Esophagus squamous epithelium (tissue), 5 donors: ENCODE measurements around the gene SHANK2. TPM values are rescaled to one million over a fixed set of nuclear protein-coding genes. Genes with fewer than 3 reads are reported as not detected.
A peak's percentile ranks its signal among the peaks of the same experiment; 100 is the strongest.

Source experiments
- DNase-seq: peaks from one replicate; lab custom pipeline; 2025; lab: John Stamatoyannopoulos, UW
- H3K27ac ChIP-seq, 4 donors: fragments of 200-600 bp; sonication (generic); one replicate each; pipeline ENCODE4 v1.5.1; 2016 to 2019; ENCODE audit warnings: mild to moderate bottlenecking in 1 of 4
- H3K27me3 ChIP-seq, 4 donors: fragments of 200-600 bp; sonication (generic); 1 replicate in 3 of 4; 2 replicates in 1 of 4; pipeline versions ENCODE4 v1.5.1 to v1.6.0; 2017 to 2021; ENCODE audit warnings: antibody characterized with exemption in 1 of 4
- H3K36me3 ChIP-seq, 3 donors: fragments of 200-600 bp; sonication (generic); one replicate each; pipeline ENCODE4 v1.5.1; 2016 to 2019
- H3K4me1 ChIP-seq, 3 donors: fragments of 200-600 bp; sonication (generic); one replicate each; pipeline ENCODE4 v1.5.1; 2017 to 2019
- H3K4me3 ChIP-seq, 4 donors: fragments of 200-600 bp; sonication (generic); 1 replicate in 3 of 4; 2 replicates in 1 of 4; pipeline ENCODE4 v1.5.1; 2016 to 2019; ENCODE audit warnings: mild to moderate bottlenecking in 2 of 4, moderate library complexity in 1 of 4
- H3K9me3 ChIP-seq, 3 donors: fragments of 200-600 bp; sonication (generic); one replicate each; pipeline ENCODE4 v1.5.1; 2016 to 2019
- POLR2A ChIP-seq, 4 donors: fragments of 450-650 bp; IDR thresholded peaks; one replicate each; pipeline ENCODE4 v1.6.1; 2017; ENCODE audit warnings: antibody characterized with exemption in 4 of 4, mild to moderate bottlenecking in 4 of 4, moderate library complexity in 3 of 4
- WGBS, 2 donors: methylation state at CpG; one replicate each; pipeline ENCODE4 v1.1.5; 2018; 5-methylcytosine and 5-hydroxymethylcytosine counted together
- intact Hi-C: fragments of 100-400 bp; cut with DNase I; formaldehyde crosslinking; loops from one replicate; pipeline ENCODE4 v1.15.0; 2022
- total RNA-seq, 4 donors: library from RNA; depleted of rRNA; stranded (reverse); fragments of >200 nt; gene quantifications; one replicate each; pipeline ENCODE4 v1.1.0, GENCODE V29; 2016
- TF ChIP-seq, protein P1 (sequence below), 6 experiments: fragments of 450-650 bp in 4 of 6; fragments of 200-600 bp in 2 of 6; sonication (generic) in 2 of 6; IDR thresholded peaks; one replicate each; pipeline ENCODE4 v1.5.1; 2016 to 2019; ENCODE audit warnings: antibody characterized with exemption in 6 of 6, mild to moderate bottlenecking in 4 of 6, moderate library complexity in 4 of 6
- donor health status: DM: yes; HTN: yes; CAD: no.

The SHANK2 gene
- total RNA-seq, 4 donors from 2014 or later = 2.5 to 12.6 (median 4.8) TPM

DNA sequence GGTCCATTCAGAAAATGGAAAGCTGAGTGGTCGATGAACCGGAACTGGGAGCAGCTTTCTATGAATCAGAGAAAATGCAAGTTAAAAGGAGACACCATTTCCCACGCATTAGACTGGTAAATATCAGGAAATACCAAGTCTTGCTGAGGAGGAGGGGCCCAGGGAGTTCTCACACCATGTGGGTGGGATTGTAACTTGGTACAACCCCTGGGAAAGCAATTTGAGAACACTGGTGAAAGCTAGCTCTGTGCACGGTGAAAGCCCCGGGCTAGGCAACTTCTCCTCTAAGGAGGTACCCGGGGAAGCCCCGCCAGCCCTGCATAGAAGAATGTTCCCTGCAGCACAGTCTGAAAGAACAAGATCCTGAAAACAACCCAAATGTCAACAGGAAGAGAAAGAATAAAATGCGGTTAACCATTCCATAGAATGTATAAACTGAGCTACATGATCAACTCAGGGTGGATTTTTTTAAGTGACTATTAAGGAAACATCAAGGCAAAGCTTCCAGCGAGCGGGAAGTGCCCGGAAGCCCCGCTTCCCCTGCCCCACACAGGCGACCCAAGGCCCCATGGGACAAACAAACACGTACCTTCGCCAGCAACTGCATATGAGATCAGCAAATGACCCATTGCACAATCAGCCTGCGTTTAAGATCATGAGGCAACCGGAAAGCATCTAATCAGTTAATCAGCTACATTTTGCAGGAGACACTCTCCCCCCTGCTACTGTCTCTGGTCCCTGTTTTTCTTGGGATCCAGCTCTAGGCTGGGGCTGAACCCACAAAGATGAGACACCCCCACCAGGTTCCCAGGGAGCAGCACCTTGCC lies 11.3 kb downstream of the SHANK2 start:
- no peak for TF ChIP-seq POLR2A (IDR thresholded peaks at IDR 0.05)
- TF ChIP-seq, protein P1, sequence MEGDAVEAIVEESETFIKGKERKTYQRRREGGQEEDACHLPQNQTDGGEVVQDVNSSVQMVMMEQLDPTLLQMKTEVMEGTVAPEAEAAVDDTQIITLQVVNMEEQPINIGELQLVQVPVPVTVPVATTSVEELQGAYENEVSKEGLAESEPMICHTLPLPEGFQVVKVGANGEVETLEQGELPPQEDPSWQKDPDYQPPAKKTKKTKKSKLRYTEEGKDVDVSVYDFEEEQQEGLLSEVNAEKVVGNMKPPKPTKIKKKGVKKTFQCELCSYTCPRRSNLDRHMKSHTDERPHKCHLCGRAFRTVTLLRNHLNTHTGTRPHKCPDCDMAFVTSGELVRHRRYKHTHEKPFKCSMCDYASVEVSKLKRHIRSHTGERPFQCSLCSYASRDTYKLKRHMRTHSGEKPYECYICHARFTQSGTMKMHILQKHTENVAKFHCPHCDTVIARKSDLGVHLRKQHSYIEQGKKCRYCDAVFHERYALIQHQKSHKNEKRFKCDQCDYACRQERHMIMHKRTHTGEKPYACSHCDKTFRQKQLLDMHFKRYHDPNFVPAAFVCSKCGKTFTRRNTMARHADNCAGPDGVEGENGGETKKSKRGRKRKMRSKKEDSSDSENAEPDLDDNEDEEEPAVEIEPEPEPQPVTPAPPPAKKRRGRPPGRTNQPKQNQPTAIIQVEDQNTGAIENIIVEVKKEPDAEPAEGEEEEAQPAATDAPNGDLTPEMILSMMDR (IDR thresholded peaks at IDR 0.05) = no peak
- H3K9me3 ChIP-seq = no peaks in the 10 kb centered on the region
- WGBS, 2 donors = 22 to 29% methylated on average over 17 of the region's 17 CpGs
- peak overlapping the region in 1 of 4 donors; percentile 14 for H3K4me3 ChIP-seq
- H3K36me3 ChIP-seq = no peaks in the 10 kb centered on the region
- peaks cover 0 to 47% (median 0%) of the 10 kb centered on the region in 4 donors for H3K27me3 ChIP-seq
- intact Hi-C loops = no loop called here
- DNase-seq = no peak
- no peak overlapping the region for H3K27ac ChIP-seq
- H3K4me1 ChIP-seq = peaks cover 0 to 12% (median 7%) of the 10 kb centered on the region in 3 donors

DNA sequence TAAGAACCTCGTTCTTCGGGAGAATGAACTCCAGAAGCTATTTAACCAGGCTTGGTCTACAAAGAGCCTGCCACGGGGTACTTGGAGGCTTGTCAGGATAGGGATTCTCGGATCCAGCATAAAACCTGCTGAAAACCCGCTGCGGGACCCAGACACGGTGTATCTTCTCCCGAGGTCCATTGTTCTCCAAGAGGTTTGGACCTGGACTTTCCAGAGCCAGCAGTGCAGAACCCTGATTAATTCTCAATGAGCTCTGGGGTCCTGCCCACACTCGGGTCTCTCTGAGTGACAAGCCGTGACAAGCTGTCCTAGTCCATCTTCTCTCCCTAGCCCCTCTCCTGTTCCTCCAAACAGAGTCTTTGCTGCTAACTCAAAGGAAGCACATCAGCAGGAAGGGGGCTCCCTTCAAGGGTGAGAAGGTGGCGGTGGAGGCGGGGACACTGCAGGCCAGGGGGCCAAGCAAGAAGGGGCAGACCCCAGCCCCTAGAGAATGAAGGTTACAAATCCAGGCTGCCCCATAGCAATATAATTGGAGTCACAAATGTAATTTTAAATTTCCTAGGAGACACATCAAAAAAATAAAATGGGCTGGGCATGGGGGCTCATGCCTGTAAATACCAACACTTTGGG lies 12.2 kb downstream of the SHANK2 start:
- 80 to 86% methylated on average over 8 to 11 of the region's 12 CpGs for WGBS, 2 donors
- TF ChIP-seq POLR2A (IDR thresholded peaks at IDR 0.05) = no peak
- TF ChIP-seq, protein P1 (IDR thresholded peaks at IDR 0.05) = no peak
- H3K27ac ChIP-seq = no peak overlapping the region
- no peak overlapping the region for H3K4me3 ChIP-seq
- H3K9me3 ChIP-seq = no peaks in the 10 kb centered on the region
- H3K27me3 ChIP-seq = peaks cover 0 to 39% (median 0%) of the 10 kb centered on the region in 4 donors
- no peaks in the 10 kb centered on the region for H3K36me3 ChIP-seq
- DNase-seq = no peak
- H3K4me1 ChIP-seq = peaks cover 0 to 12% (median 7%) of the 10 kb centered on the region in 3 donors
- intact Hi-C loops = no loop called here

DNA sequence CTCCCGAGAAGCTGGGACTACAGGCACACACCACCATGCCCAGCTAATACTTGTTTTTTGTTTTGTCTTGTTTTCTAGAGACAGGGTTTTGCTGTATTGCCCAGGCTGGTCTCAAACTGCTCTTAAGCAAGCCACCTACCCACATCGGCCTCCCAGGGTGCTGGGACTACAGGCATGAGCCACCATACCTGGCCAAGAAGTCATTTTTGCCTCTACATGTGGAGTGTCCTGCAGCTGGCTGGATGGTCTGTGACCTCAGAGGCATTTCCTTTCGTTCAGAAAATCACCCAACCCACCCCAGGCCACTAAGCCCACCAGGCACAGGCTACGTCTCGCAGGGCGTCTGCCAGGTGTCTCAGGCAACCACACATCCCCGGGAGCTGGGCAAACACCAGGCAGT lies 12.8 kb downstream of the SHANK2 start:
- Histone ChIP-seq H3K9me3 (no peaks in the 10 kb centered on the region), H3K4me3 (no peak overlapping the region), H3K27me3 (peaks cover 0 to 39% (median 0%) of the 10 kb centered on the region in 4 donors), H3K4me1 (peaks cover 0 to 12% (median 7%) of the 10 kb centered on the region in 3 donors), H3K27ac (no peak overlapping the region), H3K36me3 (no peaks in the 10 kb centered on the region)
- 76 to 90% methylated on average over 2 to 7 of the region's 7 CpGs for WGBS, 2 donors
- no peak for DNase-seq
- TF ChIP-seq POLR2A (IDR thresholded peaks at IDR 0.05) = no peak
- TF ChIP-seq, protein P1 (IDR thresholded peaks at IDR 0.05) = no peak
- intact Hi-C loops = no loop called here

DNA sequence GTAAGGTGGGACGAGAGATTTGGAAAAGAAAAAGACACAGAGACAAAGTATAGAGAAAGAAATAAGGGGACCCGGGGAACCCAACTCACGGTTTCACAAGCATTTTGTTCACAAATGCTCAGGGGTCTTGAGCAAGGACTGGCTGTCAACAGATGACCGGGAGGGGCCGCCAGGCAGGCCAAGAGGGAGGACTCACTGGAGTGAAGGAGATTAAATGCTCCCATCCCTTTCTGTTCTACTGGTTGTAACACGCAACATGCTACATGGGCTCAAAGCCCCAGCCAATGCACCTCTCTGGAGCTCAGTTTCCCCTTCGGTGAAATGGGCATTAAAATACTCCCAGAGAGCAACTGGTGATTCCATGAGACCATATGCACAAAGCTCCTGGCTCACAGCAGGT lies 13.4 kb downstream of the SHANK2 start:
- Histone ChIP-seq H3K36me3 (no peaks in the 10 kb centered on the region), H3K4me1 (peaks cover 0 to 12% (median 7%) of the 10 kb centered on the region in 3 donors), H3K4me3 (no peak overlapping the region), H3K9me3 (no peaks in the 10 kb centered on the region), H3K27ac (no peak overlapping the region), H3K27me3 (peaks cover 0 to 39% (median 0%) of the 10 kb centered on the region in 4 donors)
- DNase-seq = no peak
- TF ChIP-seq, protein P1 (IDR thresholded peaks at IDR 0.05) = no peak
- no peak for TF ChIP-seq POLR2A (IDR thresholded peaks at IDR 0.05)
- WGBS, 2 donors = 86 to 93% methylated on average over 6 to 7 of the region's 7 CpGs
- intact Hi-C loops = no loop called here
